ENCODE results near the gene NAA25.

GRCh38 chr12:111997300-111997699 lies 111.3 kb downstream of the NAA25 start:
- no peak for TF ChIP-seq CTCF (IDR thresholded peaks at IDR 0.05; ENCODE audit: poor library complexity, severe bottlenecking)
- TF ChIP-seq EZH2 (IDR thresholded peaks at IDR 0.05; ENCODE audit: borderline replicate concordance, insufficient read depth, low read length, poor library complexity, severe bottlenecking) = no peak
- TF ChIP-seq POLR2AphosphoS5 (IDR thresholded peaks at IDR 0.05) = no peak
- TF ChIP-seq SMC3 (conservative IDR thresholded peaks at IDR 0.05; ENCODE audit: poor library complexity) = no peak
- no peak for TF ChIP-seq REST (IDR thresholded peaks at IDR 0.05; ENCODE audit: borderline replicate concordance)
- TF ChIP-seq EP300 (conservative IDR thresholded peaks at IDR 0.05; ENCODE audit: poor library complexity, severe bottlenecking) = no peak
- no peak for TF ChIP-seq MXI1 (conservative IDR thresholded peaks at IDR 0.05; ENCODE audit: poor library complexity, severe bottlenecking)
- no peak for TF ChIP-seq TAF1 (IDR thresholded peaks at IDR 0.05; ENCODE audit: low read depth)
- TF ChIP-seq RAD21 (conservative IDR thresholded peaks at IDR 0.05) = no peak
